ENCODE measurements around the gene MARCHF9.

Gene MARCHF9

GRCh38 chr12:57760347-57760982 is 5.6 kb downstream of the MARCHF9 start:
- H3K4me3 ChIP-seq (ENCODE audit: low read length) = no peak overlapping the region
- no peaks in the 10 kb centered on the region for H3K36me3 ChIP-seq (ENCODE audit: insufficient read depth, low read length)
- no peak overlapping the region for H3K27ac ChIP-seq (ENCODE audit: low read depth, low read length)
- WGBS = 96% methylated on average over 1 of the region's 3 CpGs
- no peaks in the 10 kb centered on the region for H3K9me3 ChIP-seq (ENCODE audit: insufficient read depth, low read depth, low read length)
- H3K27me3 ChIP-seq (ENCODE audit: insufficient read depth, low read length) = peaks cover 64% of the 10 kb centered on the region
- H3K4me1 ChIP-seq (ENCODE audit: insufficient read depth, low read length) = 0 out of 2 replicates have a peak, but pooled peaks cover 6% of the 10 kb centered on the region
- no peak overlapping the region for H3K9ac ChIP-seq (ENCODE audit: low read depth, low read length)

DNA sequence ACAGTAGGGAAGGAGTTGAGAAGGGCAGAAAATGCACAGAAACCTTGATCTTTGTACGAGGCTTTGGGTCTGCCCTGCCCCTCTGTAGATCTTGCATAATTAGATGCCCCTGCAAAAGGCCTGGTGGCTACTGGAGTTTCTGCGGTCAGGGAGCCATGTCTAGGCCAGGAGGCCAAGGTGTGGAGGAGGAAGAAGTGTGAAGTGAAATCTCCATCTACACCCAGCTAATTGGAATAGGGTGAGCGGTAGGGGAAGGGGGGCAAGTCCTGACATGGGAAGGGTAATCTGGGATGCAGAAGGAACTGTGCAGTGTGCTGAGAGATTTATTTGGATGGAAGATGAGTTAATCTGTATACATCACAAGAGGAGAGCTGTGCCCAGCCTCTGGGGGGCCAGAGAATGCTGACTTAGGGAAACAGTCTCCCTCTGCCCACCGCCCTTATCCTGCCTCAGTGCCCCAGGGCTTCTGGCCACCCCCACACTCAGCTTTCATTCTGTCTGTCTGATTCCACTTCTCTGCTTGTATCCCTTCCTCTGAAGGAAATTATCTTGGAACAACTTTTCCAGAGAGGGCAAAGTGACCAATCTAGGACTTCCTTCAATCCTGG is 6.6 kb downstream of the MARCHF9 start:
- Histone ChIP-seq H3K27ac (ENCODE audit: low read depth, low read length) (no peak overlapping the region), H3K27me3 (ENCODE audit: insufficient read depth, low read length) (peaks cover 64% of the 10 kb centered on the region), H3K4me3 (ENCODE audit: low read length) (no peak overlapping the region), H3K9ac (ENCODE audit: low read depth, low read length) (no peak overlapping the region), H3K9me3 (ENCODE audit: insufficient read depth, low read depth, low read length) (no peaks in the 10 kb centered on the region), H3K4me1 (ENCODE audit: insufficient read depth, low read length) (0 out of 2 replicates have a peak, but pooled peaks cover 3% of the 10 kb centered on the region), H3K36me3 (ENCODE audit: insufficient read depth, low read length) (no peaks in the 10 kb centered on the region)
- WGBS = 85% methylated on average over 4 of the region's 4 CpGs

DNA sequence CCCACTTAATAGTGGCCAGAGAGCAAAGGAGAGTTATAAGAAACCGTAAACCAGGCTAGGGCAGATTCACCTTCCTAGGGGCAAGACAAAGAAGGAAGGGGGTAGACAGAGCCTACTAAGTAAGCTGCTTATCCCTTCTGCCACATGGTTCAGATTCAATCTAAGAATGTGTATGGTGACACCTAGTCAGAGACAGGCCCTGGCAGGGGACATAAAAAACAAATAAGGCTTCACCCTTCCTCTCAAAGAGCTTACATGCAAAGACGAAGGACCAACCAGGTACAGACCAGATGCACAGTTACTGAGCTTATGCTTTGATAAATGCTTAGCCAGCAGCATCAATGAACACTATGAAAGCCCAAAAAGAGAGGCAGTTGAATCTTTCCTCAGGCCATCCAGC is 7.6 kb downstream of the MARCHF9 start:
- Histone ChIP-seq H3K4me1 (ENCODE audit: insufficient read depth, low read length) (peaks cover 8% of the 10 kb centered on the region), H3K36me3 (ENCODE audit: insufficient read depth, low read length) (no peaks in the 10 kb centered on the region), H3K9ac (ENCODE audit: low read depth, low read length) (no peak overlapping the region), H3K27me3 (ENCODE audit: insufficient read depth, low read length) (peaks cover 64% of the 10 kb centered on the region), H3K27ac (ENCODE audit: low read depth, low read length) (no peak overlapping the region), H3K9me3 (ENCODE audit: insufficient read depth, low read depth, low read length) (no peaks in the 10 kb centered on the region), H3K4me3 (ENCODE audit: low read length) (no peak overlapping the region)
- 93% methylated on average over 2 of the region's 2 CpGs for WGBS

- 78% methylated on average over 6 of the region's 6 CpGs for WGBS
- Histone ChIP-seq H3K27ac (ENCODE audit: low read depth, low read length) (no peak overlapping the region), H3K4me1 (ENCODE audit: insufficient read depth, low read length) (peaks cover 9% of the 10 kb centered on the region), H3K9me3 (ENCODE audit: insufficient read depth, low read depth, low read length) (no peaks in the 10 kb centered on the region), H3K9ac (ENCODE audit: low read depth, low read length) (no peak overlapping the region), H3K36me3 (ENCODE audit: insufficient read depth, low read length) (peaks cover 14% of the 10 kb centered on the region), H3K27me3 (ENCODE audit: insufficient read depth, low read length) (peaks cover 59% of the 10 kb centered on the region), H3K4me3 (ENCODE audit: low read length) (peak overlapping the region; percentile 56)
Measured at GRCh38 chr12:57763881-57764661, 9.2 kb downstream of the MARCHF9 start.

GRCh38 chr12:57764662-57765002 is 9.7 kb downstream of the MARCHF9 start:
- Histone ChIP-seq H3K9ac (ENCODE audit: low read depth, low read length) (peak overlapping the region; percentile 11), H3K4me1 (ENCODE audit: insufficient read depth, low read length) (peaks cover 9% of the 10 kb centered on the region), H3K27ac (ENCODE audit: low read depth, low read length) (no peak overlapping the region), H3K36me3 (ENCODE audit: insufficient read depth, low read length) (peaks cover 19% of the 10 kb centered on the region), H3K4me3 (ENCODE audit: low read length) (peak overlapping the region; percentile 56), H3K27me3 (ENCODE audit: insufficient read depth, low read length) (peaks cover 59% of the 10 kb centered on the region), H3K9me3 (ENCODE audit: insufficient read depth, low read depth, low read length) (no peaks in the 10 kb centered on the region)
- WGBS = 23% methylated on average over 17 of the region's 17 CpGs

GRCh38 chr12:57765003-57765697 is 10.2 kb downstream of the MARCHF9 start:
- no peaks in the 10 kb centered on the region for H3K9me3 ChIP-seq (ENCODE audit: insufficient read depth, low read depth, low read length)
- H3K27me3 ChIP-seq (ENCODE audit: insufficient read depth, low read length) = peaks cover 59% of the 10 kb centered on the region
- H3K36me3 ChIP-seq (ENCODE audit: insufficient read depth, low read length) = peaks cover 24% of the 10 kb centered on the region
- H3K4me3 ChIP-seq (ENCODE audit: low read length) = peak overlapping the region; percentile 56
- WGBS = 1% methylated on average over 60 of the region's 60 CpGs
- H3K27ac ChIP-seq (ENCODE audit: low read depth, low read length) = no peak overlapping the region
- H3K9ac ChIP-seq (ENCODE audit: low read depth, low read length) = peak overlapping the region; percentile 11
- H3K4me1 ChIP-seq (ENCODE audit: insufficient read depth, low read length) = peaks cover 9% of the 10 kb centered on the region

DNA sequence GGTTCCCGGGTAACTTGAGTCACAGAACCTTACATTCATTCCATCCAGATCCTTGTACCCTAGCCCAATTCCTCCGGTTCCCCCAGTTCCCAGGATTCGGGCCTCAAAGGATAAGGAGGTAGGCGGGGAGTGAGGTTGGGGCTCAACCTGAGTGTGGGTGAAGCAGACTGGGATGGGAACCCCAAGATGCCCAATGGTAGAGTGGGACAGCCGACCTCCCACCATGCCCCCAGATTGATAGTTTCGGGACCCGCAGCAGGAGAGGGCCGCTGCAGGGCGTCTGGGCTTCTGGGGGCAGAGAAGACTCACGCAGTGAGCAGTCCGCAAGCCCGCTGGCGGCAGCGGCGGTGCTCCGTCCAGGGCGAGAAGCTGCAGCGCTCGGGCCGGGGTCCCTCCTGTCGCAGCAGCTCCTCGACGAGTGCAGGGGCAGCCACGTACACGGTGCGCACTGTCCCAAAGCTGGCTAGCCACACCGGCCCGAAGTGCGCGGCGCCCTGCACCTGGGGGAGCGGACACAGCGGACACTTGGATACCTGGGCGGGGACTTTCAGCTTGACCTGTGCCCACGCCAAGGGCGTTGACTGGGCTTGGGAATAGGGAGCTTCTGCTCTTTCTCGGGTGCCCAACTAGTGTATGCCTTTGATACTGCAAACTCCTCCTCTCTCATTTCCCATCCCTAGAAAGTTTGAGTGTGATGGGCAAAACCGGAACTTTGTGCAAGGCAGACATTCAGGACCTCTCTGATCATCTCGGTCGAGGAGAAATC is 11.0 kb downstream of the MARCHF9 start:
- Histone ChIP-seq H3K9ac (ENCODE audit: low read depth, low read length) (no peak overlapping the region; the same call in 1 of the 2 replicates), H3K4me3 (ENCODE audit: low read length) (peak overlapping the region; percentile 56), H3K27ac (ENCODE audit: low read depth, low read length) (no peak overlapping the region), H3K9me3 (ENCODE audit: insufficient read depth, low read depth, low read length) (no peaks in the 10 kb centered on the region), H3K36me3 (ENCODE audit: insufficient read depth, low read length) (peaks cover 31% of the 10 kb centered on the region), H3K27me3 (ENCODE audit: insufficient read depth, low read length) (peaks cover 59% of the 10 kb centered on the region), H3K4me1 (ENCODE audit: insufficient read depth, low read length) (peaks cover 10% of the 10 kb centered on the region)
- WGBS = 4% methylated on average over 40 of the region's 40 CpGs

GRCh38 chr12:57766464-57767304 is 11.8 kb downstream of the MARCHF9 start, which contains the start of gene CYP27B1:
Gene CYP27B1 (minus strand): TSS chr12:57767078. CDS start chr12:57767041, 37 bp downstream.
- no peak within 1 kb of the TSS; the same call in 1 of the 2 replicates for H3K9ac ChIP-seq (ENCODE audit: low read depth, low read length)
- H3K27me3 ChIP-seq (ENCODE audit: insufficient read depth, low read length) = peaks cover 59% of the 10 kb centered on the region
- peaks cover 15% of the 10 kb centered on the region for H3K4me1 ChIP-seq (ENCODE audit: insufficient read depth, low read length)
- H3K27ac ChIP-seq (ENCODE audit: low read depth, low read length) = peak within 1 kb of the TSS; percentile 32; the same call in 1 of the 2 replicates
- WGBS = 5% methylated on average over 38 of the region's 38 CpGs
- H3K9me3 ChIP-seq (ENCODE audit: insufficient read depth, low read depth, low read length) = no peaks in the 10 kb centered on the region
- peaks cover 33% of the 10 kb centered on the region for H3K36me3 ChIP-seq (ENCODE audit: insufficient read depth, low read length)
- peak within 1 kb of the TSS; percentile 56 for H3K4me3 ChIP-seq (ENCODE audit: low read length)

DNA sequence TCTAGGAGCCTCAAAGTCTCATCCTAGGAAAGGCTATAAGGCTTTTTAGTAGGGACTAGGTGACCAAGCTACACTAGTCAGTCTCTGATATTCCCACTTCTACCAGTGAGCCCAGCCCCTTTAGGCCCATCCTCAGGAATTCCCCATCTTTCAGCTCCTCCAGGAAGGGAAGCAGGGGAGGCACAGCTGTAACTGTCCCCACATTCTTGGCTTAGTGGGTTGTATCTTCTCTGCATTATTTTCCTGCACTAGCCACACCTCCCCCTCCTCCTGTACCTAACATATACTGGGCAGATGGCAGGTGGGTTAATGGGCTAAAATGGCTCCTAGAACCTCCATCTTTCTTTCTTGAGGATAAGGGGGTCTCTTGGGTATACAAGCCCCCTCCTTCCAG is 12.4 kb downstream of the MARCHF9 start:
- Histone ChIP-seq H3K9me3 (ENCODE audit: insufficient read depth, low read depth, low read length) (no peaks in the 10 kb centered on the region), H3K4me3 (ENCODE audit: low read length) (peak overlapping the region; percentile 56; the same call in 1 of the 2 replicates), H3K36me3 (ENCODE audit: insufficient read depth, low read length) (peaks cover 33% of the 10 kb centered on the region), H3K4me1 (ENCODE audit: insufficient read depth, low read length) (peaks cover 15% of the 10 kb centered on the region), H3K9ac (ENCODE audit: low read depth, low read length) (no peak overlapping the region), H3K27ac (ENCODE audit: low read depth, low read length) (peak overlapping the region; percentile 32; the same call in 1 of the 2 replicates), H3K27me3 (ENCODE audit: insufficient read depth, low read length) (peaks cover 55% of the 10 kb centered on the region)

GRCh38 chr12:57767876-57768275 is 13.0 kb downstream of the MARCHF9 start:
- Histone ChIP-seq H3K27me3 (ENCODE audit: insufficient read depth, low read length) (peaks cover 50% of the 10 kb centered on the region), H3K4me3 (ENCODE audit: low read length) (no peak overlapping the region)
- WGBS = 92% methylated on average over 3 of the region's 3 CpGs

More at GRCh38 chr12:57767876-57768275, 13.0 kb downstream of the MARCHF9 start:
- H3K9ac ChIP-seq (ENCODE audit: low read depth, low read length) = no peak overlapping the region
- peaks cover 33% of the 10 kb centered on the region for H3K36me3 ChIP-seq (ENCODE audit: insufficient read depth, low read length)
- no peak overlapping the region for H3K27ac ChIP-seq (ENCODE audit: low read depth, low read length)
- no peaks in the 10 kb centered on the region for H3K9me3 ChIP-seq (ENCODE audit: insufficient read depth, low read depth, low read length)
- H3K4me1 ChIP-seq (ENCODE audit: insufficient read depth, low read length) = peaks cover 15% of the 10 kb centered on the region
